PC-9 (cell line): ENCODE measurements around the gene CMTM5. TPM values are rescaled to one million over a fixed set of nuclear protein-coding genes. Genes with fewer than 3 reads are reported as not detected.

Experiments used
- BruUV-seq: library from RNA; stranded (reverse); fragments of 400-500 nt; replicated peaks from 2 replicates; lab custom pipeline; 2021; lab: Mats Ljungman, UMichigan
- CTCF ChIA-PET: fragments of 300-600 bp; sonication (Branson Sonifier 250); formaldehyde crosslinking; loops from one replicate; lab custom pipeline; 2022; ENCODE audit warnings: antibody characterized with exemption; lab: Charles Lee
- POLR2A ChIA-PET: fragments of 300-600 bp; sonication (Branson Sonifier 250); formaldehyde crosslinking; loops from one replicate; lab custom pipeline; 2022; ENCODE audit warnings: antibody characterized with exemption; ENCODE audit not compliant: unreplicated experiment; lab: Charles Lee
- DNase-seq, 2 experiments: peaks; one replicate each; pipeline versions ENCODE4 v3.0.0 to v3.0.0-alpha.2; 2015 to 2022; ENCODE audit warnings: mixed read lengths in 1 of 2
- H2AFZ ChIP-seq: fragments of 200-600 bp; sonication (generic); 2 replicates; pipeline ENCODE4 v1.8.1; 2017; ENCODE audit warnings: antibody characterized with exemption
- H3F3A ChIP-seq: fragments of 200-600 bp; sonication (generic); 2 replicates; pipeline ENCODE4 v1.8.1; 2017; ENCODE audit warnings: antibody characterized with exemption, mild to moderate bottlenecking, low read depth; ENCODE audit not compliant: insufficient read depth
- H3K27ac ChIP-seq: fragments of 200-600 bp; sonication (generic); 2 replicates; pipeline ENCODE4 v1.6.1; 2016; ENCODE audit warnings: mixed run types
- H3K27me3 ChIP-seq: fragments of 200-600 bp; sonication (generic); 2 replicates; pipeline ENCODE4 v1.6.1; 2016; ENCODE audit warnings: low read depth, mixed run types; ENCODE audit not compliant: insufficient read depth
- H3K36me3 ChIP-seq: fragments of 200-600 bp; sonication (generic); 2 replicates; pipeline ENCODE4 v1.6.1; 2016; ENCODE audit warnings: low read depth, mixed run types
- H3K4me1 ChIP-seq: fragments of 200-600 bp; sonication (generic); replicated peaks from 2 replicates; pipeline ENCODE4 v1.6.1; 2016; ENCODE audit warnings: mixed run types; ENCODE audit not compliant: insufficient read depth
- H3K4me2 ChIP-seq: fragments of 200-600 bp; sonication (generic); 2 replicates; pipeline ENCODE4 v1.6.1; 2017; ENCODE audit warnings: mixed run types
- H3K4me3 ChIP-seq: fragments of 200-600 bp; sonication (generic); 2 replicates; pipeline ENCODE4 v1.6.1; 2016; ENCODE audit warnings: mixed run types
- H3K79me2 ChIP-seq: fragments of 200-600 bp; sonication (generic); 2 replicates; pipeline ENCODE4 v1.6.1; 2017; ENCODE audit warnings: low read depth, mixed run types
- H3K9me2 ChIP-seq: fragments of 200-600 bp; sonication (generic); 2 replicates; pipeline ENCODE4 v1.8.1; 2017; ENCODE audit warnings: mild to moderate bottlenecking; ENCODE audit not compliant: insufficient read depth
- H3K9me3 ChIP-seq: fragments of 200-600 bp; sonication (generic); 2 replicates; pipeline ENCODE4 v1.8.1; 2016; ENCODE audit warnings: low read depth; ENCODE audit not compliant: insufficient read depth
- H4K20me1 ChIP-seq: fragments of 200-600 bp; sonication (generic); 2 replicates; pipeline ENCODE4 v1.8.1; 2017; ENCODE audit not compliant: insufficient read depth
- EZH2 ChIP-seq: fragments of 200-600 bp; sonication (generic); IDR thresholded peaks from 2 replicates; pipeline ENCODE4 v1.8.0; 2017; ENCODE audit warnings: antibody characterized with exemption, low read depth
- intact Hi-C: fragments of 100-400 bp; cut with micrococcal nuclease; formaldehyde crosslinking; loops from one replicate; pipeline ENCODE4 v1.10.0; 2022; ENCODE audit not compliant: unreplicated experiment
- total RNA-seq: library from RNA; stranded (reverse); gene quantifications from 2 replicates; pipeline ENCODE4 v1.2.3, GENCODE V29; 2021
- TF ChIP-seq, protein P1 (sequence below): fragments of 200-600 bp; sonication (generic); conservative IDR thresholded peaks from 2 replicates; pipeline ENCODE4 v1.6.1; 2017; ENCODE audit warnings: mixed run types, antibody characterized with exemption, mild to moderate bottlenecking, moderate library complexity

Gene CMTM5
- total RNA-seq, 1 experiment from 2014 or later: not detected

DNA sequence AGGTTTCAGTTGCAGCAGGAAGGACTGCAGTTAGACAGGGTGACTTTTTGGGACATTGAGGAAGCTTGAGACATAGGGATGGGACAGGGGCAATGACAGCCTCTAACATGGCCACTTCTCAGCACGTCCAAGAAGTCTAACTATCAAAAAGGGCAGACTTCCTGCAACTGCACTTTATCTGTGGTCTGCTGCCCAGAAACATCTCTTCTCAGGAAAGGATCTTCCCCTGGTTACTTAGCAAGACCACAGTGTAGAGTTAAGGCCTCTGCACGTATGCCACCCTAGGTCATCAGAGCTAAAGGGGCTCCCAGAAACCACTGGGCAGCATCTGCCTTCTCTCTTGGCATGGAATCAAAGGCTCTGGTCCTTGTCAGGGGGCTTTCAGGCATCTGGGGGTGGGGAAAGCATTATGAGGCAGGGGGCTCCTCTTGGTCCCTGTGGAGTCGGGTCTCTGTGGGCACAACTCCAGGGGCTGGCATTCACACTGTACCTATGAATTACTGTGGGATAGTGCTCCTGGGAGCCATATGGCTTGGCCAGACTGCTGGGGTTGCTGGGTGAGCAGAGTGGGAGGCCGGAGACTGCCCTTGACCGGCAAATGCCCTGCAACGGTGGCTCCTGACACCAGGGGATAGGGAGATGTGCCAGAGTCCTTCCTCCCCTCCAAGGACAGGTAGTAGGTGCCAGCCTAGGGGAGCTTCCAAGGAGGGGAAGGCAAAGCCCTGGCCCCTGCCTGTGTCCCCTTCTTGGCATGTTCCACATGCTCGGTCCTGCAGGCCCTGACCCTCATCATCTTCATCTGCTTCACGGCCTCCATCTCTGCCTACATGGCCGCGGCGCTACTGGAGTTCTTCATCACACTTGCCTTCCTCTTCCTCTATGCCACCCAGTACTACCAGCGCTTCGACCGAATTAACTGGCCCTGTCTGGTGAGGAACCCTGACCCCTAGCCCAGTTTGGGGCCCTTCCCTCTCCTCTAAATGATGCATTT lies 1.0 kb downstream of the CMTM5 start:
- ChIA-PET CTCF (interaction anchor here (0.7 kb wide), 1 partner anchor 283 kb away, joined by 4 read pairs; the partner anchor contains the start of genes ACIN1 and C14orf119), POLR2A (no interaction called here)
- Histone ChIP-seq H3K27me3 (peaks cover 71% of the 10 kb centered on the region), H3K79me2 (no peaks in the 10 kb centered on the region), H3K4me2 (no peak overlapping the region), H3K36me3 (no peaks in the 10 kb centered on the region), H4K20me1 (no peaks in the 10 kb centered on the region), H3K4me3 (no peak overlapping the region), H3K9me2 (no peaks in the 10 kb centered on the region), H3F3A (no peaks in the 10 kb centered on the region), H3K4me1 (no peaks in the 10 kb centered on the region), H2AFZ (no peak overlapping the region), H3K9me3 (no peaks in the 10 kb centered on the region), H3K27ac (no peak overlapping the region)
- no TSS peak for BruUV-seq
- DNase-seq: no peak
- intact Hi-C loops: no loop called here
- no peak for TF ChIP-seq EZH2
- TF ChIP-seq, protein P1, sequence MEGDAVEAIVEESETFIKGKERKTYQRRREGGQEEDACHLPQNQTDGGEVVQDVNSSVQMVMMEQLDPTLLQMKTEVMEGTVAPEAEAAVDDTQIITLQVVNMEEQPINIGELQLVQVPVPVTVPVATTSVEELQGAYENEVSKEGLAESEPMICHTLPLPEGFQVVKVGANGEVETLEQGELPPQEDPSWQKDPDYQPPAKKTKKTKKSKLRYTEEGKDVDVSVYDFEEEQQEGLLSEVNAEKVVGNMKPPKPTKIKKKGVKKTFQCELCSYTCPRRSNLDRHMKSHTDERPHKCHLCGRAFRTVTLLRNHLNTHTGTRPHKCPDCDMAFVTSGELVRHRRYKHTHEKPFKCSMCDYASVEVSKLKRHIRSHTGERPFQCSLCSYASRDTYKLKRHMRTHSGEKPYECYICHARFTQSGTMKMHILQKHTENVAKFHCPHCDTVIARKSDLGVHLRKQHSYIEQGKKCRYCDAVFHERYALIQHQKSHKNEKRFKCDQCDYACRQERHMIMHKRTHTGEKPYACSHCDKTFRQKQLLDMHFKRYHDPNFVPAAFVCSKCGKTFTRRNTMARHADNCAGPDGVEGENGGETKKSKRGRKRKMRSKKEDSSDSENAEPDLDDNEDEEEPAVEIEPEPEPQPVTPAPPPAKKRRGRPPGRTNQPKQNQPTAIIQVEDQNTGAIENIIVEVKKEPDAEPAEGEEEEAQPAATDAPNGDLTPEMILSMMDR: no peak

DNA sequence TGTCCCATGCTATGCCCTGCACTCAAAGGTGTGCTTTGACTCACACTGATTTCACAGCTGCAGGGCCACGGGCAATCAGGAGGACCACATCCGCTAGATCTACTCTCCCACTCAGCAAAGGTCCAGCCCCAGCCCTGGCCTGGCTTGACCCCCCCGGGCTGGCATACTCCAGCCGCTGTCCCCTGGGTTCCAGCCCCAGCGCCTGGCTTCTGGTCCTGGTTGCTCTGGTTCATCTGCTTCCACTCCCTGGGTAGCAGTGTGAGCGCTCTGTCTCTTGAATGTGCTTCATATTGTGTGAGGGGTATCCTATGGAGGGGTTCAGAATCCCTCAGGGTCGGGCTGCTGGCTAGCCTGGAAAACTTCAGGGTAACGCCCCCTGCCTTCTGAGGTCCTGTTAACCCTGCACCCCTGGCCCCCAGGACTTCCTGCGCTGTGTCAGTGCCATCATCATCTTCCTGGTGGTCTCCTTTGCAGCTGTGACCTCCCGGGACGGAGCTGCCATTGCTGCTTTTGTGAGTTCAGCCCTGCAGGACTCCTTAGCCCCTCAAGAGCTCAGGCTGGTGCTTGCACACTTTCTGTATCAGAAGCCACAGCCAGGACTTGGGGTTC lies 1.9 kb downstream of the CMTM5 start:
- H3K27me3 ChIP-seq: peaks cover 77% of the 10 kb centered on the region
- intact Hi-C loops: no loop called here
- no peaks in the 10 kb centered on the region for H3K9me2 ChIP-seq
- TF ChIP-seq, protein P1: no peak
- no peak for TF ChIP-seq EZH2
- ChIA-PET CTCF (no interaction called here), POLR2A (no interaction called here)
- H3K79me2 ChIP-seq: no peaks in the 10 kb centered on the region
- H3K27ac ChIP-seq: no peak overlapping the region
- H3K9me3 ChIP-seq: no peaks in the 10 kb centered on the region
- H4K20me1 ChIP-seq: no peaks in the 10 kb centered on the region
- no peak overlapping the region for H3K4me2 ChIP-seq
- no peaks in the 10 kb centered on the region for H3K4me1 ChIP-seq
- DNase-seq: no peak
- no peak overlapping the region for H2AFZ ChIP-seq
- no peak overlapping the region for H3K4me3 ChIP-seq
- H3F3A ChIP-seq: no peaks in the 10 kb centered on the region
- no peaks in the 10 kb centered on the region for H3K36me3 ChIP-seq
- BruUV-seq: no TSS peak

DNA sequence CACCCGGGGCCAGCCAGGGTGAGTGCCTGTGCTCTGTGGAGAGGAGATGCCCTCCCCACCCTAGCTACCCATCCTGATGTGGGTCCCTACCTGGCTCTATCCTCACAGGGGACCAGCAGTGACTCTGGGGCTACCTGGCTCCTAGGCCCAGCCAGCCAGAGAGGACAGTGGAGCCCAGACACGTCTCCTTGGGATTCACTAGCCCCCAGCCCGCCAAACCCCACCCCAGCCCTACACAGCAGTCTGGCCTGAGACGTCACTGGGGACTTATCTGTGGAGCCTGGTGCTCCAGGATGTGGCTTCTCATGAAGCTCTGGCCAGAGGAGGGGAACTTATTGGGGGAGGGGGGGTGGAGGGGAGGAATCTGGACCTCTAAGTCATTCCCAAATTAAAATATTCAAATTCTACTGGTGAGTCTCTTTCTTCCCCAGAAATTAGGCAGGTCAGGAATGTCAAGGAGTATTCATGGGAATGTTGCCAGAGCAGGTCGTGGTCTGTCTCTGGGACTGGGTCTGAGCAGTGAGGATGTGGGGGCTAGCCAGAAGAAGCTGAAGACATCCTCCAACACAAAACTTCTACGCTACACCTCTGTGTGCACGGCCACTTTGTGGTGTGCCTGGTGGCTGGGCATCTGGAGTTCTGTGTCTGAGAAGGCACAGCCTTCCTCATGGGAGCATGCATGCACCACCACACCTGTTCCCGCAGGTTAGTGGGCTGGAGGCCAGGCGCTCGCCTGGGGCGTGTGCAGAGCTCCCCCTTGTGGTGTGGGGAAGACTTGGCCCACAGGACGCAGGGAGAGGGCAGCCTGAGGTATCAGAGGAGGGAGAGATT lies 2.7 kb downstream of the CMTM5 start:
- ChIA-PET CTCF (interaction anchor here (0.5 to 1.1 kb wide), 2 partner anchors 54 to 341 kb away, joined by 3 to 6 read pairs; no protein-coding TSS in a partner anchor), POLR2A (no interaction called here)
- no peak overlapping the region for H2AFZ ChIP-seq
- no TSS peak for BruUV-seq
- no peaks in the 10 kb centered on the region for H3K4me1 ChIP-seq
- H4K20me1 ChIP-seq: no peaks in the 10 kb centered on the region
- H3K79me2 ChIP-seq: no peaks in the 10 kb centered on the region
- H3K4me3 ChIP-seq: no peak overlapping the region
- no peak for TF ChIP-seq EZH2
- TF ChIP-seq, protein P1: peak; percentile 82
- no peak overlapping the region for H3K4me2 ChIP-seq
- no peaks in the 10 kb centered on the region for H3K9me2 ChIP-seq
- H3F3A ChIP-seq: no peaks in the 10 kb centered on the region
- peaks cover 78% of the 10 kb centered on the region for H3K27me3 ChIP-seq
- H3K9me3 ChIP-seq: no peaks in the 10 kb centered on the region
- no peaks in the 10 kb centered on the region for H3K36me3 ChIP-seq
- peak in 1 of 2 experiments; percentile 65 for DNase-seq
- H3K27ac ChIP-seq: no peak overlapping the region
- intact Hi-C loops: loop anchor here (1.0 to 2.0 kb wide), 3 partner anchors 51 to 259 kb away; no protein-coding TSS in a partner anchor
